Stimulated activated memory B cell treated with anti-CD40 and anti-IgM and Interleukin-4, amounts not matched to agents 10 μg/mL and 1 μg/mL and 100 μg/mL, for 72 hours (primary cell): ENCODE data around the gene ETV6.

Source experiments
- ATAC-seq: fragments of 150-1000 bp; cut with Tn5 transposase; 2 replicates; pipeline ENCODE4 v1.10.0; 2021
- H3K27ac Mint-ChIP-seq: one replicate; pipeline ENCODE4 v1.8.0; 2022; ENCODE audit warnings: mild to moderate bottlenecking, mixed read lengths
- H3K27me3 Mint-ChIP-seq: one replicate; pipeline ENCODE4 v1.8.0; 2022; ENCODE audit warnings: mixed read lengths
- H3K36me3 Mint-ChIP-seq: one replicate; pipeline ENCODE4 v1.8.0; 2022; ENCODE audit warnings: mixed read lengths
- H3K4me1 Mint-ChIP-seq: one replicate; pipeline ENCODE4 v1.8.0; 2022; ENCODE audit warnings: mixed read lengths
- H3K4me3 Mint-ChIP-seq: one replicate; pipeline ENCODE4 v1.8.0; 2022; ENCODE audit warnings: mild to moderate bottlenecking, moderate library complexity, mixed read lengths
- H3K9me3 Mint-ChIP-seq: one replicate; pipeline ENCODE4 v1.8.0; 2022; ENCODE audit warnings: mixed read lengths

ETV6 gene

GRCh38 chr12:11855983-11856374 is 206.5 kb downstream of the ETV6 start:
- no peaks in the 10 kb centered on the region for H3K9me3 Mint-ChIP-seq
- peak overlapping the region; percentile 66 for H3K27ac Mint-ChIP-seq
- H3K36me3 Mint-ChIP-seq, result peaks cover 78% of the 10 kb centered on the region
- no peak for ATAC-seq
- H3K4me3 Mint-ChIP-seq, result peak overlapping the region; percentile 36
- H3K4me1 Mint-ChIP-seq, result peaks cover 34% of the 10 kb centered on the region
- H3K27me3 Mint-ChIP-seq, result no peaks in the 10 kb centered on the region

GRCh38 chr12:11856971-11857370 is 207.5 kb downstream of the ETV6 start:
- no peaks in the 10 kb centered on the region for H3K9me3 Mint-ChIP-seq
- H3K4me3 Mint-ChIP-seq, result no peak overlapping the region
- H3K4me1 Mint-ChIP-seq, result peaks cover 41% of the 10 kb centered on the region
- peaks cover 86% of the 10 kb centered on the region for H3K36me3 Mint-ChIP-seq
- H3K27me3 Mint-ChIP-seq, result no peaks in the 10 kb centered on the region
- H3K27ac Mint-ChIP-seq, result no peak overlapping the region
- no peak for ATAC-seq

- Mint-ChIP-seq H3K4me1 (peaks cover 43% of the 10 kb centered on the region), H3K27me3 (no peaks in the 10 kb centered on the region), H3K36me3 (peaks cover 90% of the 10 kb centered on the region), H3K9me3 (no peaks in the 10 kb centered on the region), H3K27ac (no peak overlapping the region), H3K4me3 (no peak overlapping the region)
- no peak for ATAC-seq
Observed at GRCh38 chr12:11859705-11860425, 210.4 kb downstream of the ETV6 start.

- Mint-ChIP-seq H3K27ac (peak overlapping the region; percentile 80), H3K4me3 (no peak overlapping the region), H3K9me3 (peaks cover 8% of the 10 kb centered on the region), H3K36me3 (peaks cover 95% of the 10 kb centered on the region), H3K4me1 (peaks cover 33% of the 10 kb centered on the region), H3K27me3 (no peaks in the 10 kb centered on the region)
- no peak for ATAC-seq
Observed at GRCh38 chr12:11861155-11861863, 211.8 kb downstream of the ETV6 start.

- Mint-ChIP-seq H3K9me3 (peaks cover 8% of the 10 kb centered on the region), H3K27me3 (no peaks in the 10 kb centered on the region), H3K36me3 (peaks cover 95% of the 10 kb centered on the region), H3K4me3 (no peak overlapping the region), H3K4me1 (peaks cover 28% of the 10 kb centered on the region), H3K27ac (peak overlapping the region; percentile 80)
- ATAC-seq, result no peak
Observed at GRCh38 chr12:11861864-11862600, 212.6 kb downstream of the ETV6 start.

- Mint-ChIP-seq H3K9me3 (peaks cover 8% of the 10 kb centered on the region), H3K4me3 (no peak overlapping the region), H3K4me1 (peaks cover 28% of the 10 kb centered on the region), H3K36me3 (peaks cover 95% of the 10 kb centered on the region), H3K27me3 (no peaks in the 10 kb centered on the region), H3K27ac (peak overlapping the region; percentile 80)
- ATAC-seq, result peak; percentile 55
Observed at GRCh38 chr12:11862798-11863197, 213.3 kb downstream of the ETV6 start.

- peaks cover 28% of the 10 kb centered on the region for H3K4me1 Mint-ChIP-seq
- H3K36me3 Mint-ChIP-seq, result peaks cover 95% of the 10 kb centered on the region
- peaks cover 8% of the 10 kb centered on the region for H3K9me3 Mint-ChIP-seq
- H3K27ac Mint-ChIP-seq, result peak overlapping the region; percentile 80
- ATAC-seq, result no peak
- H3K4me3 Mint-ChIP-seq, result no peak overlapping the region
- no peaks in the 10 kb centered on the region for H3K27me3 Mint-ChIP-seq
Observed at GRCh38 chr12:11863478-11863906, 214.0 kb downstream of the ETV6 start.

GRCh38 chr12:11863988-11864387 is 214.5 kb downstream of the ETV6 start:
- peaks cover 8% of the 10 kb centered on the region for H3K9me3 Mint-ChIP-seq
- peak overlapping the region; percentile 15 for H3K27ac Mint-ChIP-seq
- H3K4me3 Mint-ChIP-seq, result no peak overlapping the region
- H3K27me3 Mint-ChIP-seq, result no peaks in the 10 kb centered on the region
- peaks cover 91% of the 10 kb centered on the region for H3K36me3 Mint-ChIP-seq
- ATAC-seq, result no peak
- peaks cover 28% of the 10 kb centered on the region for H3K4me1 Mint-ChIP-seq

GRCh38 chr12:11865824-11866223 is 216.3 kb downstream of the ETV6 start:
- H3K27ac Mint-ChIP-seq, result no peak overlapping the region

GRCh38 chr12:11868027-11868426 is 218.6 kb downstream of the ETV6 start:
- no peaks in the 10 kb centered on the region for H3K27me3 Mint-ChIP-seq
- no peak for ATAC-seq
- peaks cover 94% of the 10 kb centered on the region for H3K36me3 Mint-ChIP-seq
- H3K9me3 Mint-ChIP-seq, result peaks cover 8% of the 10 kb centered on the region
- no peak overlapping the region for H3K4me3 Mint-ChIP-seq
- H3K27ac Mint-ChIP-seq, result no peak overlapping the region
- peaks cover 15% of the 10 kb centered on the region for H3K4me1 Mint-ChIP-seq

More at GRCh38 chr12:11865824-11866223, 216.3 kb downstream of the ETV6 start:
- Mint-ChIP-seq H3K9me3 (peaks cover 8% of the 10 kb centered on the region), H3K27me3 (no peaks in the 10 kb centered on the region), H3K4me3 (no peak overlapping the region), H3K36me3 (peaks cover 93% of the 10 kb centered on the region), H3K4me1 (peaks cover 26% of the 10 kb centered on the region)
- ATAC-seq, result no peak

GRCh38 chr12:11869406-11869805 is 219.9 kb downstream of the ETV6 start:
- Mint-ChIP-seq H3K36me3 (peaks cover 91% of the 10 kb centered on the region), H3K9me3 (peaks cover 8% of the 10 kb centered on the region), H3K4me1 (peaks cover 16% of the 10 kb centered on the region), H3K27ac (no peak overlapping the region), H3K27me3 (no peaks in the 10 kb centered on the region), H3K4me3 (no peak overlapping the region)
- ATAC-seq, result no peak

GRCh38 chr12:11870041-11870451 is 220.6 kb downstream of the ETV6 start:
- Mint-ChIP-seq H3K36me3 (peaks cover 88% of the 10 kb centered on the region), H3K27me3 (no peaks in the 10 kb centered on the region), H3K4me1 (peaks cover 19% of the 10 kb centered on the region), H3K4me3 (no peak overlapping the region), H3K9me3 (peaks cover 8% of the 10 kb centered on the region), H3K27ac (no peak overlapping the region)
- no peak for ATAC-seq

- Mint-ChIP-seq H3K27ac (no peak overlapping the region), H3K9me3 (no peaks in the 10 kb centered on the region), H3K4me1 (peaks cover 28% of the 10 kb centered on the region), H3K4me3 (no peak overlapping the region), H3K36me3 (peaks cover 87% of the 10 kb centered on the region), H3K27me3 (no peaks in the 10 kb centered on the region)
- ATAC-seq, result no peak
Observed at GRCh38 chr12:11872055-11872454, 222.6 kb downstream of the ETV6 start.

GRCh38 chr12:11875414-11875935 is 226.0 kb downstream of the ETV6 start:
- Mint-ChIP-seq H3K4me1 (peaks cover 40% of the 10 kb centered on the region), H3K36me3 (peaks cover 81% of the 10 kb centered on the region), H3K9me3 (no peaks in the 10 kb centered on the region), H3K27ac (peak overlapping the region; percentile 69), H3K4me3 (no peak overlapping the region), H3K27me3 (no peaks in the 10 kb centered on the region)
- ATAC-seq, result no peak

GRCh38 chr12:11876307-11876706 is 226.8 kb downstream of the ETV6 start:
- H3K27ac Mint-ChIP-seq, result peak overlapping the region; percentile 43
- no peaks in the 10 kb centered on the region for H3K9me3 Mint-ChIP-seq
- H3K4me3 Mint-ChIP-seq, result no peak overlapping the region
- H3K4me1 Mint-ChIP-seq, result peaks cover 42% of the 10 kb centered on the region
- ATAC-seq, result no peak
- no peaks in the 10 kb centered on the region for H3K27me3 Mint-ChIP-seq
- peaks cover 81% of the 10 kb centered on the region for H3K36me3 Mint-ChIP-seq
